ENCODE results near the gene ITGAD. TPM values are rescaled to one million over a fixed set of nuclear protein-coding genes. Genes with fewer than 3 reads are reported as not detected.

ITGAD gene
- total and polyA plus RNA-seq, 2 of the 4 experiments (the other 2 are of a cell fraction): not detected

DNA sequence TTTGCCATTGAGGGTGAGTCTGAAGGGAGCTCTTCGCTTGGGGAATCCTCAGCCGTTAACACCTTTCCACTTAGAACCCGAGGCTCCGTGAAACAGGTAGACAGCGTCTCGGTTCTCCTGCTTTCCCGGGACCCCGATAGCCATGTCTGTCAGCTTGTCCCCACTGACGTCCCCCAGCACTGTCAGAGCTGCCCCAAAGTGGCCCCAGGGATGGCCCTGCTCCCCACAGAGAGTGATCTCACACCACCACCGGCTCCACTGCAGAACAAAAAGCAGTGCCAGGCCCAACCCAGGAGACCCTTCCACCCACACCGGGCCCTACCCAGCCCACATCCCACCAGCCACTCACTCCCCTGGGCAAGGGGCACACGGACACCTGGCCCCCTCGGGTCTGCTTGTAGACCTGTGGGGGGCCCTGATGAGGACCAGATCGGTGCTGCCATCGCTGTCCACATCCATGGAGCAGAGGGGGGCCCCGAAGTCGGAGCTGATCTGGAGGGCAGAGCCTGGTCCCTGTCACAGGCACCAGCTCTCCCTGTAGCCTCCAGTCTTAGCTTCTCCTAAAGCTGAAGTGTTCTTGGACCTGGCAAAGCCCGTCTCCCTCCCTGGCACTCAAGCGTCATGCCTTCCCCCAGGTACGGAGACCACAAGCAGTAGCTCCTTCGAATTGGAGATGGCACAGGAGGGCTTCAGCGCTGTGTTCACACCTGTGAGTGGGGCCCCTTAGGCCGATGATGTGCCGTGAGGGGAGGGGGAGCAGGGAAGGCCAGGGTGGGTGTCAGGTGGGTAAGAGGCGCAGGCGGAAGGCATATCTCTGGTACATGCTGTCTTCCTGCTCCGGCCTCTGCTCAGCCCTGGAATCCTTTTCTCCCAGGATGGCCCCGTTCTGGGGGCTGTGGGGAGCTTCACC is 31.7 kb upstream of the ITGAD start:
- Histone ChIP-seq H3K14ac (replicated peaks; ENCODE audit: low read depth, low read length) (no peak overlapping the region), H2AK5ac (ENCODE audit: low read depth, low read length) (no peak overlapping the region), H4K5ac (ENCODE audit: low read depth, low read length) (no peak overlapping the region), H3K23ac (ENCODE audit: low read depth, low read length) (no peak overlapping the region), H3K4me3 (ENCODE audit: insufficient read depth, low read depth, low read length) (no peak overlapping the region), H3K4me1 (ENCODE audit: control insufficient read depth, insufficient read depth, low read length) (no peaks in the 10 kb centered on the region), H3K27me3 (ENCODE audit: control insufficient read depth, insufficient read depth, low read length) (peaks cover 2% of the 10 kb centered on the region), H2BK15ac (ENCODE audit: low read depth, low read length) (no peak overlapping the region), H3K56ac (ENCODE audit: extremely low read depth, insufficient read depth, low read length) (no peak overlapping the region), H3K36me3 (ENCODE audit: control insufficient read depth, insufficient read depth, low read length) (no peaks in the 10 kb centered on the region), H2BK120ac (ENCODE audit: low read depth, low read length) (no peak overlapping the region), H4K91ac (ENCODE audit: insufficient read depth, low read depth, low read length) (no peak overlapping the region), H4K8ac (ENCODE audit: low read depth in 2 of 2, low read length in 2 of 2) (no peak overlapping the region), H3K9me3 (ENCODE audit: control insufficient read depth, insufficient read depth, low read length) (no peaks in the 10 kb centered on the region), H2BK20ac (ENCODE audit: low read depth, low read length) (no peak overlapping the region), H3K4me2 (ENCODE audit: low read depth, low read length) (no peak overlapping the region), H2BK5ac (ENCODE audit: low read depth, low read length, poor library complexity, severe bottlenecking) (no peak overlapping the region), H3K4ac (ENCODE audit: low read depth, low read length) (no peak overlapping the region), H3K79me1 (ENCODE audit: low read depth in 1 of 2, low read length in 2 of 2) (no peaks in the 10 kb centered on the region), H3K18ac (ENCODE audit: low read depth, low read length) (no peak overlapping the region), H3K9me1 (ENCODE audit: insufficient read depth, low read length) (no peaks in the 10 kb centered on the region), H3K9ac (ENCODE audit: low read depth, low read length) (no peak overlapping the region), H2AFZ (replicated peaks; ENCODE audit: low read length, poor library complexity) (no peak overlapping the region), H2AK9ac (replicated peaks; ENCODE audit: low read depth, low read length, poor library complexity) (no peak overlapping the region), H4K20me1 (ENCODE audit: insufficient read depth, low read length) (no peaks in the 10 kb centered on the region), H3K27ac (ENCODE audit: insufficient read depth, low read length) (no peak overlapping the region)
- DNase-seq (no peak), ATAC-seq (ENCODE audit: low read depth) (no peak)
- intact Hi-C loops (cut with micrococcal nuclease) (no loop called here), dilution Hi-C loops (cut with HindIII; ENCODE audit: low sequenced_read_pairs, unreplicated experiment) (no loop called here), in situ Hi-C loops (cut with MboI; ENCODE audit: low sequenced_read_pairs) (no loop called here)
- ChIA-PET POLR2A (ENCODE audit: unreplicated experiment) (no interaction called here), CTCF (no interaction called here)
- no TSS peak for BruUV-seq (replicated peaks)
- WGBS, 2 experiments (ENCODE audit: extremely low coverage in 2 of 2, insufficient read length in 1 of 2): 65% methylated on average over 10 of the region's 28 CpGs; no CpG with 5 or more reads in 1 of the 2 experiments
- TF ChIP-seq USF2 (IDR thresholded peaks at IDR 0.05; ENCODE audit: low read depth, low read length) (no peak), SMC3 (IDR thresholded peaks at IDR 0.05; ENCODE audit: low read depth, low read length) (no peak), NFE2L2 (IDR thresholded peaks at IDR 0.05; ENCODE audit: low read depth, low read length) (no peak), POLR2A (IDR thresholded peaks at IDR 0.05; ENCODE audit: low read depth, low read length) (no peak), MXI1 (IDR thresholded peaks at IDR 0.05; ENCODE audit: borderline replicate concordance, low read depth, low read length) (no peak), BHLHE40 (IDR thresholded peaks at IDR 0.05; ENCODE audit: low read depth, low read length) (no peak), FOS (IDR thresholded peaks at IDR 0.05; ENCODE audit: low read depth, low read length) (no peak), RCOR1 (IDR thresholded peaks at IDR 0.05; ENCODE audit: insufficient replicate concordance, low read length) (no peak), CEBPB (IDR thresholded peaks at IDR 0.05; ENCODE audit: low read depth, low read length) (no peak), RFX5 (IDR thresholded peaks at IDR 0.05; ENCODE audit: low read depth, low read length) (no peak), MAFK (IDR thresholded peaks at IDR 0.05; ENCODE audit: low read depth, low read length) (no peak), CHD1 (IDR thresholded peaks at IDR 0.05; ENCODE audit: low read depth, low read length) (no peak), RAD21 (IDR thresholded peaks at IDR 0.05; ENCODE audit: low read length) (no peak)
- TF ChIP-seq, protein P1, sequence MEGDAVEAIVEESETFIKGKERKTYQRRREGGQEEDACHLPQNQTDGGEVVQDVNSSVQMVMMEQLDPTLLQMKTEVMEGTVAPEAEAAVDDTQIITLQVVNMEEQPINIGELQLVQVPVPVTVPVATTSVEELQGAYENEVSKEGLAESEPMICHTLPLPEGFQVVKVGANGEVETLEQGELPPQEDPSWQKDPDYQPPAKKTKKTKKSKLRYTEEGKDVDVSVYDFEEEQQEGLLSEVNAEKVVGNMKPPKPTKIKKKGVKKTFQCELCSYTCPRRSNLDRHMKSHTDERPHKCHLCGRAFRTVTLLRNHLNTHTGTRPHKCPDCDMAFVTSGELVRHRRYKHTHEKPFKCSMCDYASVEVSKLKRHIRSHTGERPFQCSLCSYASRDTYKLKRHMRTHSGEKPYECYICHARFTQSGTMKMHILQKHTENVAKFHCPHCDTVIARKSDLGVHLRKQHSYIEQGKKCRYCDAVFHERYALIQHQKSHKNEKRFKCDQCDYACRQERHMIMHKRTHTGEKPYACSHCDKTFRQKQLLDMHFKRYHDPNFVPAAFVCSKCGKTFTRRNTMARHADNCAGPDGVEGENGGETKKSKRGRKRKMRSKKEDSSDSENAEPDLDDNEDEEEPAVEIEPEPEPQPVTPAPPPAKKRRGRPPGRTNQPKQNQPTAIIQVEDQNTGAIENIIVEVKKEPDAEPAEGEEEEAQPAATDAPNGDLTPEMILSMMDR (conservative IDR thresholded peaks at IDR 0.05; ENCODE audit: low read depth, low read length): no peak
- TF ChIP-seq, protein P2, sequence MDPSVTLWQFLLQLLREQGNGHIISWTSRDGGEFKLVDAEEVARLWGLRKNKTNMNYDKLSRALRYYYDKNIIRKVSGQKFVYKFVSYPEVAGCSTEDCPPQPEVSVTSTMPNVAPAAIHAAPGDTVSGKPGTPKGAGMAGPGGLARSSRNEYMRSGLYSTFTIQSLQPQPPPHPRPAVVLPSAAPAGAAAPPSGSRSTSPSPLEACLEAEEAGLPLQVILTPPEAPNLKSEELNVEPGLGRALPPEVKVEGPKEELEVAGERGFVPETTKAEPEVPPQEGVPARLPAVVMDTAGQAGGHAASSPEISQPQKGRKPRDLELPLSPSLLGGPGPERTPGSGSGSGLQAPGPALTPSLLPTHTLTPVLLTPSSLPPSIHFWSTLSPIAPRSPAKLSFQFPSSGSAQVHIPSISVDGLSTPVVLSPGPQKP (IDR thresholded peaks at IDR 0.05; ENCODE audit: borderline replicate concordance, low read depth, low read length): no peak
